Stimulated activated CD4-positive, alpha-beta T cell treated with anti-CD3 and anti-CD28 coated beads, TNF-alpha, amount 100 ng/mL, for 4 hours (primary cell): ENCODE data around the gene UBE2S.

ENCODE experiments used
- DNase-seq, 3 experiments: peaks; one replicate each; pipeline ENCODE4 v3.0.0-alpha.2; 2020; ENCODE audit warnings: low read depth in 3 of 3

The UBE2S gene

DNA sequence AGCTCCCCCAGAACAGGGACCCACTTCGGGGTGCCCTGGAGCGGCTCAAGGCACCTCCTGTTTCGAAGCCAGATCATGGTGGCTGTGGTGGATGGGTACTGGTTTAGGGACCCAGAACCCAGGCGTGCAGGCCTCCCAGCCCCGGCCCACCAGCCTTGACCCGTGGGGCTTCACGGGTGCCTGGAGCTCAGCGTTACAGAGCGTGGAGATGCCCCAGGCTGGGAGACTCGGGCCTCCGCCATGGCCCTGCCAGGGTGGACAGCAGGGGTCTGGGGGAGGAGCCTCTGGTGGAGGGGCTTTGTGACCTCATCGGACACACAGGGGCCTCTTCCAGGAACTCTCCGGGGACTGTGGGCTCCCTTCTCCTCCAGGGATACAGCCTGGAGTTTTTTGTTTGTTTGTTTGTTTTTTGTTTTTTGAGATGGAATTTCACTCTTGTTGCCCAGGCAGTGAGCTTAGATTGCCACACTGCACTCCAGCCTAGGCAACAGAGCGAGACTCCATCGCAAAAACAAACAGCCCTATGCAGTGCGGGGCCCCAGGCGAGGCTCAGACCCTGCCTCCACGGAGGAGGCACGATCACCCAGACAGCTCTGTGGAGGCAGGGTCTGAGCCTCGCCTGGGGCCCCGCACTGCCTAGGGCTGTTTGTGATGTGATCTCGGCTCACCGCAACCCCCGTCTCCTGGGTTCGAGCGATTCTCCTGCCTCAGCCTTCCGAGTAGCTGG, 44.4 kb downstream of the UBE2S start, which contains the start of gene GARIN5B:
Gene GARIN5B, minus strand, starts transcription at position 271 of the 727 bp plus-strand sequence. Its CDS starts 194 bp downstream, at position 77.
- DNase-seq = no peak

DNA sequence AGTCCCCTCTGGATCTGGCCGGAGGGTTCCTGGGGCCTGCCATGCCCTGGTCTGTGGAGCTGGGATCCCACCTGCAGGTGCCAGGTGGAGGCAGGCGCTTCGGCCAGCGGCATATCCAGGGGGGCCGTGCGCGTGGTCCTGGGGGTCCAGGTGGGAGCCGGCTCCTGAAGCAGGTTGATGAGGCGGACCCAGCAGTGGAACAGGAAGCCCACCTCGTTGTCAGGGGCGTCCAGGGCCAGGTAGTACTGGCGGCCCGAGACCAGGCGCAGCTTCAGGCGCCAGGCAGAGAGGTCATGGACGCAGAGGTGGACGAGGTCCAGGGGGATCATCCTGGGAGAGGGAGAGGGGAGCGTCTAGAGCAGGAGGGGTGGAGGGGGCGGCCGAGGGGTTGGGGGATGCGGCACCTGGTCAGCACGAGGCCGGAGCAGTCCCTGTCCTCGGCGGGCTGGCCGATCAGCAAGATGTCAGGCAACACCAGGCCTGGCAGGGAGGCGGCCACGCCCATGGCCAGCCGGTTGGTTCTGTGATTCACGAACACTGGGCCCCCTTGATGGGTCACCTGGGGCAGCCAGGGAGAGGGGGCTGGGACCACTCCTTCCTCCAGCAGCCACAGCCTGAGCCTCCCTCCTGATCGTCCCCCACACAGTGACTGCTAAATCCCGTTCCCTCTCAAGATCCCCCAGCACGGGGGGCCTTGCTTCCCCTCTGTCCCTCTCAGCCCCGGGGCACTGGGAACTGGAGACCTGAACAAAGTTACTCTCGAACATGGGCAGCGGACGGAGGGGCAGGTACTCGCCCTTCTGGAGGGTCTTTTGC, 45.2 kb downstream of the UBE2S start:
- DNase-seq = no peak

DNA sequence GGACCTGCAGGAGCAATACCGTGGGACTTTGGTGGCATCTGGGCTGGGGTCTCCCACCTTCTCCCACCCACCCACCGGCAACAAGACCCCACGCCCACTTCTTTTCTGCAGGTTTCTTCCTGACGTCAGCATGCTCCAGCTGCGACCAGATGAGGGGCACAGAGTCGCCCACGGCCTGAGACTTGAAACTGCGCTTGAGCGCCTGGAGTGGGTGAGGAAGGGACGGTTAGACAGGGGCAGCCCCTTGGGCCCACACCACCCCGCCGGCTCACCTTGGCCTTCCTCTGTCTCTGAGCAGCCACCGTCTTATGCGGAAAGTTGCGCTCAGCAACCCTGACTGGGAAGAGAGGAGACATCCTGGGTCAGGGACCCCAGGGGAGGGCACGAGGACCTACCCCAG, 46.7 kb downstream of the UBE2S start:
- DNase-seq = no peak

DNA sequence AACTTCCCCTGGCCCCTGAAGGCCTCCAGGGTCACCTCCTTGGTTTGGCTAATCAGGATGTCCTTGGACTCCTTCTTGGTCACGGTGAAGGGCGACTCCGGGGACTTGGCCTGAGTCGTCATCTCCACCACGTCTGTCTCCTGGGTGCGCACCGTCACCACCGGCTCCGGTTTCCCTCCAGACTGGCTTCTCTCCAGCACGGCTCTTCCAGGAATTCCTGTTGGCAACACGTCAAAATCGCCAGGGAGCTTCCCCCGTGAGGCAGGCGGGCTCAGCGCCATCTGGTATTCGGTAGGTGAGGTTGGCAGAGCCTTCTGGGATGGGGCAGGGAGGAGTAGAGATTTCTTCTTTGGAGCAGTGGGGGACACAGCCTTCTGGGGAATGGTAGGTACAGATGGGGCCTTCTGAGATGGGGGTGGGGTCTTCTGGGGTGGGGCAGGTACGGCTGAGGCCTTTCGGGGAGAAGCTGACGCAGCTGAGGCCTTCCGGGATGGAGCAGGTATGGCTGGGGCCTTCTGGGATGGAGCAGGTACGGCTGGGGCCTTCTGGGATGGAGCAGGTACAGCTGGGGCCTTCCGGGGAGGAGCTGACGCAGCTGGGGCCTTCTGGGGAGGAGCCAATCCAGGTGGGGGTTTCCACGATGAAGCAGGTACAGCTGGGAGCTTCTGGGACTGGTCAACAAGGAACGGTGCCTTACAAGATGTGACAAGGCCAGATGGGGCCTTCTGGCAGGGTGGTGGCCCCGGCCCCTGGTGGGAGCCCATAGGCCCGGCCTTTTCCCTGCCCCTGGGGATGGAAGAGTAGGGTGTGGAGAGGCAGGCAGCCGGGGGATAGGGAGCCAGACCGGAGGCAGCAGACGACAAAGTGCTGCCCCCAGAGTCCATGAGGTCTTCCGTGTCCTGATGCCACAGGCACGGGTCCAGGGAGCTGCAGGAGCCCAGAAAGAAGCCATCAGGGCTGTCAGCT, 48.4 kb downstream of the UBE2S start:
- no peak for DNase-seq

DNA sequence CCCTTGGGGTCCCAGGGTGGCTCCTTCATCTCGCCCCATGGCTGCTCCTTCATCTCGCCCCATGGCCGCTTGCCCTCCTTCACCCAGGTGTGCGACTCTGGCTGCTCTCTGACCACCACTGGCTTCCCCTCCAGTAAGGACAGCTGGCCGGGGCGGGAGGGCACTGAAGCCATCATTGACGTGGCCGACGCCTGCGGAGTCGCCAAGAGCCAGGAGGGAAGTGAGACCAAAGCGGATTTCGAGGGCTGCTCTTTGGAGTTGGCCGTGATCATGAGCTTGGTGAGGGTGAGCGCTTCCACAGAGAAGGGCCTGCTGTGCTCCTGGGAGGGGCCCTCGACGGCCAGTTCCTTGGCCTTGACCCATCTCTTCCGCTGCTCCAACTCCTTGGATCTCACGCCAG, 49.1 kb downstream of the UBE2S start:
- no peak for DNase-seq

DNA sequence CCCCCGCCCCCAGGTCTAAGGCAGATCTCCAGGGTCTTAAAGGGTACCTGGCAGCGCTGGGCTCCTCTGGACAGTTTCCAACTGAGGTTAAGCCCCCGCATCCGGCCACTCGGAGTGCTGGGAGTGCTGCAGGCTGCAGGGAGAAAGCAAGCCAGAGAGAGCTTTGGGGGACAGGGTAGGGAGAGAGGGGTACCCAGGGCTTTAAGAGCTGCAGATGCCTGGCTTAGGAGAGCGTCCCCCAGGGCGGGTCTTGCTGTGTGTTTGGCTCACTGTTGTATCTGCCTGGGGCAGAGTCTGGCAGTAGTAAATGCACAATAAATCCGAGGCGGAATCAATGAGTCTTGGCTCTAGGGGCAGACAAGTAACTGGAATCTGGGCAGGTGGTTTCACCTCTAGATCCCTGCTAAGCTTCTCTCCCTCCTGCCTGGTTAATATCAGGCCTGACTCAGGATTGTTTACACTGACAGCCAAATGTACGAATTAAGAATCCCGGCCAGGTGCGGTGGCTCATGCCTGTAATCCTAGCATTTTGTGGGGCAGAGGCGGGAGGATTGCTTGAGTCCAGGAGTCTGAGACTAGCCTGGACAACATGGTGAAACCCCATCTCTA, 52.3 kb downstream of the UBE2S start:
- no peak for DNase-seq

DNA sequence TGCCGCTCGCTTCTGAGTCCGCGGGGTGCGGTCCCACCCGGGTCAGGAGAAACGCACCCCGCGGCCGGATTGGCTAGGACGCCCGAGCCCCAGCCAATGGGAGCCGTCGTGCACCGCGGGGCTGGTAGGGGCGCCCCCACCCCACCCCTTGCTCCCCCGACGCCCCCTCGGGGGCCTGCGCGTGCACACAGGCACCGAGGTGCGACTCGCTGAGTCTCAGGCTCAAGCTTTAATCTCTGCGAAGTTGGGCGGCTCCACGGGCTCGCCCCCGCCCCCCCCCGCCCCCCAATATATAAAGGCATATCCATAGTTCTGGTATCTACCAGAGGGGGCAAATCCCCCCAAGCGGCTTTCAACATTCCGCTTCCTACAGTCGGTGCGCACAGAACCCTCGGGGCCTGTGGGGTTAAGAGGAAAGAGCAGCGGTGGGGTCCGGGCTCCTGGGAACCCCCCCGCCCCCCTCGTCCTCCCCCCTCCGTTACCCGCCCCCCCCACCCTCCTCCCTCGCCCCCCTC, 52.8 kb downstream of the UBE2S start, which contains the start of gene COX6B2:
Gene COX6B2, minus strand, starts transcription at position 22 of the 515 bp plus-strand sequence. CDS start 198 bp downstream, outside the sequence.
- DNase-seq = no peak

DNA sequence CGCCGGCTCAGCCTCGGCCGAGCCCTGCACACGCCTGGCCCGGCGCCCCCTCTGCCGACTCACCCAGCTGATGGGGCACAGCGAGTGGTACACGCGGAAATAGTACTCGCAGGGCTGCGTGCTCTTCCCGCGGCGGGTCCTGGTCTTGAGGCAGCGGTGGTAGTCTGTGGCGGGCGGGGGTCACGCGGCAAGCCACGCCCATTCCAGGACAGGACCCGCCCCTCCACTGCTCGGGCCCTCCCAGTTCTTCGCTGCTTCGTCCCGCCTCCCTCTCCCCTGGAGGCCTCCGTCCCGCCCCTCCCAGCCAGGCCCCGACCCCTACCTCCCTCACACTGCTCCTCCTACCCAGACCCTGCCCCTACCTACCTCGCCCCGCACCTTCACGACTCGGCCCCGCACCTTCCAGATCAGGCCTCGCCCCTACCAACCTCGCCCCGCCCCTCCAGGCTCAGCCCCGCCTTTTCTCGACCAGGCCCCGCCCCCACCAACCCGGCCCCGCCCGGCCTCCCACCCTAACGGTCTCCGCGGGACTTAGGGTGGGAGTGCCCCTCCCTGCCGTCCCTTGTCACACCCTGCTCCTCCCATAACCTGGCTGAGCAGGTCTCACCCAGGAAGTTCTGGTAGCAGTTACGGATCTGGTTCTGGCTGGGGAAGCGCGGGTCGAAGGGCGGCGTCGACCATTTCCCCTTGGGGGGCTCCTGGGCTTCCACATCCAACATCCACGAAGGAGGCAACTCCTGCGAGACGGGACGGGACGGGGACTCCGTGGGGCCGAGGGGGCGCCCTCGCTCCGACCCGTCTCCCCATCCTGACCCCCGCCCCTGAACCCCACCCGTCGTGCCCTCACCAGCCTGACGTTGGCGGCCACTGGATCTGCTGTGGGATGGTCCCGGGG, 53.5 kb downstream of the UBE2S start:
- DNase-seq = peak; percentile 35 to 46 (median 35)

DNA sequence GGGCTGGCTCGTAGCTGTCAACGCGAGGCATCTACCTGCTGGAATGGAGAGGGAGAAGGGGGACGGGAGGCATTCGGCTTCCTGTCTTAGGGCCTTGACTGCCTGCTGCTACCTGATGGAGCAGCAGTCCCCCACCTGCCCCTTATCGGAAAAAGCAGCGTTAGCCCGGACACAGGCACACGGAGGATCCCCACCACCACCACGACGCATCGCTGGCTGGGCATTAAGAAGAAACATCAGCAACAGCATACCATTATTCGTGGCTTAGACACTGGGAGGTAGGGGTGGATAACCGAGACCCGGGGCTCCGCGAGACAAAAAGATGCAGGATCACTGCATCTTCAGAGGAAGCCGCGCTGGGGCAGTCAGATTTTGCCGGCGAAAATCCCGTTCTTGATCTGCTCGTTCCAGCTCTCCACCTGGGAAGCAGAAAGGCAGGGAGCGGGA, 54.2 kb downstream of the UBE2S start:
- DNase-seq = no peak

DNA sequence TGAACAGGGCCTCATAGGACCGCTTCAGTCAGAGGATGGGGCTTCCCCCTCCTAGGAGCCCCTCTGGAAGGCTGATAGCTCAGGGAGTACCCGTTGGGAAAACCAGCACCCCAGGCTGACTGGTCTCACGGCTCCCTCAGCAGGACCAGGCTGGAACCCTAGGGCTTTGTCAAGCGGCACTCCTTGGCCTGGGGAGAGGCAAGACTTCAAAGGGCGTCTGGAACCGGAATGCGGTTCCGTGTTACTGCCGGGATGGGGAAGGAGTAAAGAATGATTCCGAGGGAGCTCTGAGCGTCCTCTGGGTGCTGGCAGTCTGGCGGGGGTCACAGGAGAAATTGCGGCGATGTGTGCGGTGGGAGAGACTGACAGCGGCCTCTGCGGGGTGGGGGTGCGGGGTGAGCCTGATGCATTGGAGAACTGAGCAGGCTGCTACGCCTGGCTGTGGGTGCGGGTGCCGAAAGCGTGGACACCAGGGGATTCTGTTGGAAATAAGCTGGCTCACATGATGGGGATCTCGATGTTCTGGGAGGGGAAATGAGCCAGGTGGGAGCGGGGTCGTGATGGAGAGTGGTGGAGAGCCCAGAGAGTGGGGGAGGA, 54.9 kb downstream of the UBE2S start:
- DNase-seq = no peak

DNA sequence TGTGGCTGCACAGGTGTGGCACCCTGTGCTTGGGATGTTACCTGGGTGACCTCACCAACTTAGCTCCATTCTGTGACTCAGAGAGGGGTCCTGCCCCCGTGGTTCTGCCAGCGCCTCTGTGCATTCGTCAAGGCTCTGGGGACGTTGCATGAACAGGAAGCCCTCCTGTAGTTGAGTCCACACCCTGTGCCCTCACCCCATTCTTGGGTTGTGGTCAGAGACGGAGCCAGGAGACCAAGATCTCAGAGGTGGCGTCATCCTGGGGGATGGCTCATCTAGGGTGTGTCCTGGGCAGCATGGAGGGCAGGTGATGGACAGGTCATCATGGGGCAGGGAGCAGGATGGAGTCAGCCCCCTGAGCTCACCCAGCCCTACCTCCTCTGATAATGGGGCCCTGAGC, 55.5 kb downstream of the UBE2S start:
- DNase-seq = no peak

DNA sequence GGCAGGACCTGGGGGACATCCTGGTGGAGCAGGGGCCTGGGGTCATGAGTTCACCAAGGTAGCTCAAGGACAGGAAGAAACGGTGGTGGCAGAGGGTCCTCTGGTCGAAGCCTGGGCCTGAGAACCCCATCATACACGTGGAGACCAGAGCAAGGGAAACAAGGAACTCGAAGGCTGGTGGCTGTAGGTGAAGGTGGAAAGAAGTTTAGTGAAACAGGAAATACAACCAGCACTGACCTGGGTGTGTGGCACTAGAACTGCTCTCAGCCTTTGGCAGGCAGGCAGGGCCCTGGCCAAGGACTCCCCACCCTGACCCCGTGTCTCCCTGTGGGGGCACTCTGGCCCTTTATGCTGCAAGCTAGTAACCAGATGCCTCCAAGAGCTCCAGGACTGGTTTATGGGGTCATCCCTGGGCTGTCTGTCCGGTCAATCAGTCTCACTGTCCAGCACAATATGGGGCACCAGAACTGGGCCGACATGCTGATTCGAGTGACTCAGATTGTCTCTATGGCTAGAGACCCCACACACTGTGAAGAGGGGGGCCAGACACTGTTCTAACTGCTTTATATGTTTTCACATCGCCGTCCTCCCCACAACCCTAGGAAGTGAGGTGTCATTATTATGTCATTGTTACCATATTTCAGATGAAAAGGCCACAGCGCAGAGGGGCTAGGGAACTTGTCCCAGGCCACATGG, 56.8 kb downstream of the UBE2S start:
- DNase-seq = no peak
